Esophagus muscularis mucosa (tissue), 3 donors: ENCODE data around the gene CSMD2.

Experiments
- POLR2A ChIP-seq: fragments of 450-650 bp; IDR thresholded peaks from one replicate; pipeline ENCODE4 v1.6.1; 2017; ENCODE audit warnings: antibody characterized with exemption, moderate library complexity, mild to moderate bottlenecking, low read depth
- TF ChIP-seq, protein P1 (sequence below), 3 experiments: fragments of 200-600 bp in 2 of 3; fragments of 450-650 bp in 1 of 3; sonication (generic) in 2 of 3; IDR thresholded peaks; one replicate each; pipeline ENCODE4 v1.5.1; 2017 to 2019; ENCODE audit warnings: antibody characterized with exemption in 3 of 3, mild to moderate bottlenecking in 2 of 3, moderate library complexity in 1 of 3

DNA sequence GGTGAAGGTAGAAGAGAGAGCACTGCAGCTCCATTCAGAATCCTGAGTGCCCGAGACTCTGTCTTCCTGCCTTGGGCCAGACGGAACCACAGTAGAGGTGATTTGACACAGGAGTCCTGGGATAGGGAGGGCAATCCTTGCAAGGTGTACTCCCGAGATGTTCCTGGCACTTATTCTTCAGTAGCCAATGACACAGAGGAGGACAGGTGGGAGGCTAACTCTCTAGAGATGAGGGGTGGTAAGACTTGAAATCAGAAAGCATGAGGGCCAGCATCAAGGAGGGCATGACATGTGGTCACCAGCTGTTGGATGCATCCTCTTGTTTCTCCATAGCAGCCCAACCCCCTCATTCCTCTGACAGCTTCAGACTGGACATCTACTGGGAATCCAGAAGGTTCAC, 56.3 kb downstream of the CSMD2 start:
- no peak for TF ChIP-seq POLR2A
- TF ChIP-seq, protein P1, sequence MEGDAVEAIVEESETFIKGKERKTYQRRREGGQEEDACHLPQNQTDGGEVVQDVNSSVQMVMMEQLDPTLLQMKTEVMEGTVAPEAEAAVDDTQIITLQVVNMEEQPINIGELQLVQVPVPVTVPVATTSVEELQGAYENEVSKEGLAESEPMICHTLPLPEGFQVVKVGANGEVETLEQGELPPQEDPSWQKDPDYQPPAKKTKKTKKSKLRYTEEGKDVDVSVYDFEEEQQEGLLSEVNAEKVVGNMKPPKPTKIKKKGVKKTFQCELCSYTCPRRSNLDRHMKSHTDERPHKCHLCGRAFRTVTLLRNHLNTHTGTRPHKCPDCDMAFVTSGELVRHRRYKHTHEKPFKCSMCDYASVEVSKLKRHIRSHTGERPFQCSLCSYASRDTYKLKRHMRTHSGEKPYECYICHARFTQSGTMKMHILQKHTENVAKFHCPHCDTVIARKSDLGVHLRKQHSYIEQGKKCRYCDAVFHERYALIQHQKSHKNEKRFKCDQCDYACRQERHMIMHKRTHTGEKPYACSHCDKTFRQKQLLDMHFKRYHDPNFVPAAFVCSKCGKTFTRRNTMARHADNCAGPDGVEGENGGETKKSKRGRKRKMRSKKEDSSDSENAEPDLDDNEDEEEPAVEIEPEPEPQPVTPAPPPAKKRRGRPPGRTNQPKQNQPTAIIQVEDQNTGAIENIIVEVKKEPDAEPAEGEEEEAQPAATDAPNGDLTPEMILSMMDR (IDR thresholded peaks at IDR 0.05): no peak
